T-helper 1 cell treated with Interleukin-12 subunit alpha and Interleukin-12 subunit beta and Interleukin-4 antibody, amounts not matched to agents 30 ng/mL and 1 ng/mL, for 36 hours (primary cell): Measurements from ENCODE around the gene PIK3C2A. TPM values are rescaled to one million over a fixed set of nuclear protein-coding genes. Genes with fewer than 3 reads are reported as not detected.

Experiments
- intact Hi-C: fragments of 100-400 bp; cut with micrococcal nuclease; formaldehyde crosslinking; loops from one replicate; pipeline ENCODE4 v1.15.1; 2024
- total RNA-seq: library from RNA; stranded (reverse); gene quantifications from 2 replicates; pipeline ENCODE4 v1.2.3, GENCODE V29; 2022

PIK3C2A gene
- total RNA-seq, 1 donor from 2014 or later, result 25.1 TPM

DNA sequence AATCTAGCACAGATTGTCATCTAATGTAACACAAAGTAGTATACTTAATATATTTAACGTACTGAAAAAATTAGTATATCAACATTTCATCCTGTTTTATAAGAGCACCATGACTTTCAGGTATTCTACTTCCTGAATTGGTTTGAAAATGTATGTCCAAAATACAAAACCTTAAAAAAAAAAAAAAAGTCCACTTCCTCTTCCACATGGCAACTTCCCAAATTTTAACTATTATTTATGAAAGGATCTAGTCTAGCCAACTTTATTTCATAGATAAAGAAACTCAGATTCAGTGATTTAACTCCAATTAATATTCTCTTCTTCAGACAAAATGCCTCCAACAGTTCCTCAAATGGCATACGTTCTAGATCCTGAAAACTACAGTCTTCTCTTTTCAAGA is 44.0 kb downstream of the PIK3C2A start:
- intact Hi-C loops, result no loop called here

DNA sequence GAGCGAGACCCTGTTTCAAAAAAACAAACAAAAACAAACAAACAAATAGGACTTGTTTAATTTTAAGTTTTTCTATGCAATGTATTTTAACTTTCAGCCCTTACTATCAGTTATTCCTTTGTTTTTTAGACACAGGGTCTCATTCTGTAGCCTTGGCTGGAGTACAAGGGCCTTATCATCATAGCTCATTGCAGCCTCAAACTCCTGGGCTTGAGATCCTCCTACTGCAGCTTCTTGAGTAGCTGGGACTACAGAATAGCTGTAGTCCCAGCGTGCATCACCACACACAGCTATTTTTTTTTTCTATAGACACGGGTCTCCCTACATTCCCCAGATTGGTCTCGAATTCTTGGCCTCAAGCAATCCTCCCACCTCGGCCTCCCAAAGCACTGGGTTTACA is 44.5 kb downstream of the PIK3C2A start:
- intact Hi-C loops, result no loop called here

DNA sequence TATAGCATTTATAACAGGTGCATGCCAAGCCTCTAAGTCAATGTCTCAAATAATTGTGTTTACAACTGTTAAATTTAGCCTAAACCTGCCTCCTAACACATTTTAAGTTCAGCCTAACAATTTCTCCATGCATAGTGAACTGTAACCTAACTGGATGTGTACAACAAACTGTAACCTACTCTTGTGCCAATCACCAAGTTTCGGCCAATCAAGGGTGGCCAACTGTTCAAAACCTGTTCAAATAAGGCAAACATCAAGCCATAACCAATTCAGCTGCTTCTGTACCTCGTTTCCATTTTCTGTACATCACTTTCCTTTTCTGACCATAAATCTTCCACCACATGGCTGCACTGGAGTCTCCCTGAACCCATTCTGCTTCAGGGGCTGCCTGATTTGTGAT is 45.4 kb downstream of the PIK3C2A start:
- intact Hi-C loops, result no loop called here

DNA sequence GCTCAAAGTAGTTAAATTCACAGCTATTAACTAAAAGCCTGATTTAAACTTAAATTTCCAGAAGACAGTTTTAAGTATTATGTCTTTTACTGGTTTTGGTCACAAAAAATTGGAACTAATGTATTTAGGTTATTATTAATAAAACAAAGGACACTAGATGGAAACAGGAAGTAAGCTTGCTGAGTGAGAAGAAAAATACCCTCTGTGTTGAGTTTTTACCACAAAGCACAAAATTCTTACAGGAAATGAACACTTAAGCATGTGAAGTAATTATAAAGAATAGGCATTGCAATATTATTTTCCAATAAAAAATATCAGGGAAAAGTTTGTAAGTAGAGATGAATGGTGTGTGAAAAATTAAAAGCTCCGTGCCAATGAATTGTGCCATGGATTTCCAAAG is 46.3 kb downstream of the PIK3C2A start:
- intact Hi-C loops, result no loop called here

DNA sequence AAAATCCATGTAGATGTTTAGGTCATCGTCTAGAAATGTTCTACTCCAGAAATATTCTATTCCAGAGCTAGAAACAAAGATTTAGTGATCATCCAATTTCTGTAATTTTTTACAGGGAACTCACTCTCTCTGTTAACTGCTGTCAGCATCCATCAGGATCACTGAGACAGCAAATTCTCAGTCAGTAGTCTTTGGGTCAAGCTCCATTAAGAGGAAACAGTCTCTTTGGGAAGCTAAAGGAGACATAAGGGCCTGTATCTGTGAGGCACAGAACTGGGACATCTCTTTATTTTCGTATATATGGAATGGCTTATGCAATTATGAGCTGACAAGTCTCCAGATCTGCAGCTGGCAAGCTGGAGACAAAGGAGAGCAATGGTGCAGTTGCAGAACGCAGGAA is 48.3 kb downstream of the PIK3C2A start:
- intact Hi-C loops, result no loop called here

Other genes starting within 250 kb of the PIK3C2A start
- gene PLEKHA7, start 193.6 kb downstream of the PIK3C2A start, total RNA-seq, result 1.3 and 1.8 TPM in 2 replicates
- gene RPS13, start 130.3 kb downstream of the PIK3C2A start, total RNA-seq, result 903 and 931 TPM in 2 replicates
- 114 and 128 TPM in 2 replicates for gene NUCB2, start 68.8 kb upstream of the PIK3C2A start, total RNA-seq
- gene NCR3LG1, start 143.8 kb upstream of the PIK3C2A start, total RNA-seq, result 0.88 and 1.1 TPM in 2 replicates
- 0.42 and 0.61 TPM in 2 replicates for gene KCNJ11, start 180.7 kb upstream of the PIK3C2A start, total RNA-seq